GM12801 (cell line): Measurements from ENCODE around the gene ABCF1.

ENCODE experiments used
- TF ChIP-seq, protein P1 (sequence below): IDR thresholded peaks from one replicate; pipeline ENCODE4 v1.5.1; 2011; ENCODE audit warnings: control low read depth; ENCODE audit not compliant: insufficient read length; ENCODE audit errors: extremely low read depth

Gene ABCF1

DNA sequence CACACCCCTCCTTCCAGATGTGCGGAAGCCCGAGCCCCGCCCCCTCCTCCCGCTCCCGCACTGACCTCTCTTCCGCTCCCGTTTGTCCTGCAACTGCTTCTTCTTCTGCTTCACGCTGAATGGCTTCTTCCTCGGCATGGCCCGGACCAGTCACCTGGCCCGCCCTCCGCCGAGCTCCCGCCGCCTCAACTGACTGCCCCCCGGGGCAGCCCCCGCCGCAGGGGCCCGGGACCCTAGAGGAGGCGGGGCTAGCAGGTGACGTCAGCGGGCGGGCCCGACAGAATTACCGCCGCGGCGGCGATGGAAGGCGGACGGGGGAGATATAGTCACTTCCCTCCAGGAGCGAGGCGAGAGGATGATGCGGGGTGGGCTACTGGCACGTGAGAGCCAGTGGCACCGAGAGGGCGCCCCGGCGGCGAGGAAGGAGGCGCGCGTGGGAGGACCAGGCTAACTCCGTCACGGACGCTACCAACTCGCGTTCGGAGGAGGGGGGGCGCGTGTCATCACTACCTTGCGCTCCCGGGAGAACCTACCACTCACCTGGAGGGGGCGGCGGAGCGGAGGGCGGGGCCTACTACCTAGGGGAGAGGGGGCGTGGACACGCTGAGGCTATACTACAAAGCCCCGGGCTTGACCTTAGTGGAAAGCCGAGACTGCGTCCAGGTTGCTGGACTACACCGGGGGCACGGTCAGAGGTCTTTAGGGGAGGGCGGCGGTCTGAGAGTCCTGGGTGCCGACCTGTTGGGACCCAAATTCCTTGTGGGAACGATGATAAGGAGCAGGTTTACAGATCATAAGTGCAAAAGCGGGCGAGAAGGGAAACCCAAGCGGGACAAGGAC is 15.0 kb upstream of the ABCF1 start, which contains the start of gene GNL1:
TSS of gene GNL1 (minus strand) at position 424 of the 840 bp plus-strand sequence. CDS start at position 138, 286 bp downstream.
- TF ChIP-seq, protein P1, sequence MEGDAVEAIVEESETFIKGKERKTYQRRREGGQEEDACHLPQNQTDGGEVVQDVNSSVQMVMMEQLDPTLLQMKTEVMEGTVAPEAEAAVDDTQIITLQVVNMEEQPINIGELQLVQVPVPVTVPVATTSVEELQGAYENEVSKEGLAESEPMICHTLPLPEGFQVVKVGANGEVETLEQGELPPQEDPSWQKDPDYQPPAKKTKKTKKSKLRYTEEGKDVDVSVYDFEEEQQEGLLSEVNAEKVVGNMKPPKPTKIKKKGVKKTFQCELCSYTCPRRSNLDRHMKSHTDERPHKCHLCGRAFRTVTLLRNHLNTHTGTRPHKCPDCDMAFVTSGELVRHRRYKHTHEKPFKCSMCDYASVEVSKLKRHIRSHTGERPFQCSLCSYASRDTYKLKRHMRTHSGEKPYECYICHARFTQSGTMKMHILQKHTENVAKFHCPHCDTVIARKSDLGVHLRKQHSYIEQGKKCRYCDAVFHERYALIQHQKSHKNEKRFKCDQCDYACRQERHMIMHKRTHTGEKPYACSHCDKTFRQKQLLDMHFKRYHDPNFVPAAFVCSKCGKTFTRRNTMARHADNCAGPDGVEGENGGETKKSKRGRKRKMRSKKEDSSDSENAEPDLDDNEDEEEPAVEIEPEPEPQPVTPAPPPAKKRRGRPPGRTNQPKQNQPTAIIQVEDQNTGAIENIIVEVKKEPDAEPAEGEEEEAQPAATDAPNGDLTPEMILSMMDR: no peak

DNA sequence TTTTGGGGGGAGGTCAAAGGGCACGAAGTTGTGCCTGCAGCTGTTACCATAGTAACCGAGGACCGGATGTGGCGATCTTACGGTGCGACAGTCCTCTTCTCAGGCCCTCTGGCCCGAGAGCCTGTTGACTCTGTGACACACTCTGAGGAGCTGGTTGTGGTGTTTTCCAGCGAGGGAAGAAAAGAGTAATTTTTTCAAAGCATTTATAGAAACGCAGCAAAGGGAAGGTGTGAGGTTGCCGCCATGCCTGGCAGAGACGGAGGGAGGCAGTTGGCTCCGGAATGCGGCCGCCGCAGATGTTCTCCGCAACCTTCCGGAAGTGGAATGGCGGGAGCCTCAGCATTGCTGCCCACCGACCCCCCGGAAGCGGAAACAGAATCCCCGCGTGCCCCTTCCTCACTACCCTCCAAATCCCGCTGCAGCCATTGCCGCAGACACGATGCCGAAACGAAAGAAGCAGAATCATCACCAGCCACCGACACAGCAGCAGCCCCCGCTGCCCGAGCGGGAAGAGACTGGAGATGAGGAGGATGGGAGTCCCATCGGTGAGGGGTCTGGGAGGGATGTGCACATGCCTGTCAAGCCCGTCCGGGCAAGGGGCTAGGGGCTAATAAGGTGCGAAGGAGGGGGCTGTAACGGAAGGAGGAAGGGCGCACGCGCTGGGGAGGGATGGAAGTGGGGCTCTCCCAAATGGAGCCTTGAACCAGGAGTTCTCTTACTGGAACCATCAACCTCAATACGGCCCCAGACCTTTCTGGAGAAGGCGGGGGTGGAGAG is 14.1 kb upstream of the ABCF1 start, which contains the start of gene PRR3:
TSS of gene PRR3 (plus strand) at position 390 of the 777 bp plus-strand sequence. CDS start at position 440, 50 bp downstream.
- TF ChIP-seq, protein P1: no peak

DNA sequence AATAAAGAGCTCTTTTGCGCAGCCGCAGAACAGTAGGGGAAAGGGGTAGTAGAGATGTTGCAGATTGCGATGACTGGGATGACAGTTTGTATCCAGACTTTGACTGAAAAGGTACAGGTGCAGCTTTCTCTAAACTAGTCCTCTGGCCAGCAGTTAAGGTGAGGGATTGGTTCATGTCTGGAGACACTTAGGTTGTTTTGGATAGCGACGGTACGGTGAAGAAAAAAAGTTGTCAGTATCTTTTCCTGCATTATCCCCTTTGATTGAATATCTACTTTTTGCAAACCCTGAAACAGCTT is 13.6 kb upstream of the ABCF1 start:
- TF ChIP-seq, protein P1: no peak

DNA sequence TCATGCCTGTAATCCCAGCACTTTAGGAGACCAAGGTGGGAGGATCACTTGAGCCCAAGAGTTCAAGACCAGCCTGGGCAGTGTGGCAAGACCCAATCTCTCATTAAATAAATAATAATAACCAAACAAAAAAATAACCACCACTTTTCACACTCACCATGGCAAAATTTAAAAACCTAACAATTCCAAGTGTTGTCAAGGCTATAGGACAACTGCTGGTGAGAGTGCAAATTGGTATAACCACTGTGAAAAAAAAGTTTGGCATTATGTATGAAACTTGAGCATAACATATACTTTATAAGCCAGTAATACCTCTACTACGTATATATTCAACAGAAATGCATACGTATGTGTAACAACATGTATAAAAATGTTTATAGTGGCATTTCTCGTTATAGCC is 10.3 kb upstream of the ABCF1 start:
- TF ChIP-seq, protein P1: no peak

DNA sequence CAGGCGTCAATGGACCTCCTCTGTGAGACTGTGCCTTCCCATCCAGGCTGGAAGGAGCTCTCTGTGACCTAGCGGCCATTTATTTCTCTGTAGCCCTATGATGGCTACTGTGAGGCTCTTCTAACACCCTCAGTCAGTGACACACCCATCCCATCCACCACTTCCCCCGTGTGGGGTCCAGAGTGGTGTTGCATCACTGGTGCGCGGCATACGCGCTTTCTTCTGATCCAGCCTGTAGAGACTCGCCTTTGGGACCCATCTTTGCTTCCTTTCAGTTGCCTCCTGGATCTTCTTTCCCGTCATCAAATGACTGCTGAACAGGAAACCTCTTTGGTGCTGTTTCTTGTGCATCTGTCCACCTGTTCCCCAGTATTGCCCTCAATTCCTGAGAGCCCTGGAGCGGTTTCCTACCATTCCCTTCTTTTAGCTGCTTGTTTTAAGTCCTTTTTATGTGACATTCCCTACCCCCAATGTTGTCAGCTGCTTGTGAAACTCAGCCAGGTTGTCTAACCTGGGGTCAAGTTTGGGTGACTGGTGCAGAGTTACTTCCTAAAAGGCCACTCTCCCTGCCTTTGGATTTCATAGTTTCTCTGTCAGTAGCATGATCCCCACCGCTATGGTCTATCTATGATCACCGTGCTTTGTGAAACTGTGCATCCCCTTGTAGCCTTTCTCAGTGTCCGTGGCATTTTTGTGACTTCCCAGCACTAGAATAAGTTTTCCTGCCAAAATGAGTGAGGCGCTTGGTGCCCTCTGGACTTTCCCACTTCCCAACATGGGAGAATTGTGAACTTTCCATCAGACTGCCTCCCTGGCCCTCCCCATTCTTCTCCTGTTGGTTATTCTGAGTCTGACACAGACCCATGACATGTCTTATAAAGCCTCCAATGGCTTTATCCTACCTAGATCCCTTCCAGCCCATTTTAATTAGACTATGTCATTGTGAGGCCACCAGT is 8.5 kb upstream of the ABCF1 start:
- TF ChIP-seq, protein P1: no peak

DNA sequence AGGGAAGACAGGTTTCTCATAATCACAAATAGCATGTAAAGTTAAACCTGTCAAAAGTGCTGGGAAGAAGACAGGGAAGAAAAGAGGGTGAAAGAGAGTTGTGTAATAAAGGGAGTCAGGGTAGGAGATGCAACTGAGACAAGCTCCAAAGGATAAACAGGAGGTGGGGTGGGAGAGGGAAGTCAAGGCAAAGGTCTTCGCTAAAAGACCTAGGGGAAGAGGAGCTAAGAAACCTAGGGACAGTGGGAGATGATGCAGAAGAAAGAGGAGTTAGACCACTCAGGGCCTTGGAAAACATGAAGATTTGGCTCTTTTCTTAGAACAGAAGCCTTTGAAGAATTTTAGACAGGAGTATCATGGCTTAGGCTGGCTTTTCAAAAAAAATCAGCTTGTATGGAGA is 7.1 kb upstream of the ABCF1 start:
- TF ChIP-seq, protein P1: no peak
